GM20431 (cell line): ENCODE data around the gene AFF1.
"Not testable (repeated sequence)": the region's sequence is repeated elsewhere in the genome, so short reads cannot be mapped to it uniquely, and the experiment has no call there.

Source experiments
- in situ Hi-C: fragments of 300-500 bp; cut with MseI, MboI; formaldehyde crosslinking; loops from one replicate; pipeline ENCODE4 v1.15.0; 2020; ENCODE audit warnings: low sequenced_read_pairs; ENCODE audit not compliant: unreplicated experiment

Gene AFF1

DNA sequence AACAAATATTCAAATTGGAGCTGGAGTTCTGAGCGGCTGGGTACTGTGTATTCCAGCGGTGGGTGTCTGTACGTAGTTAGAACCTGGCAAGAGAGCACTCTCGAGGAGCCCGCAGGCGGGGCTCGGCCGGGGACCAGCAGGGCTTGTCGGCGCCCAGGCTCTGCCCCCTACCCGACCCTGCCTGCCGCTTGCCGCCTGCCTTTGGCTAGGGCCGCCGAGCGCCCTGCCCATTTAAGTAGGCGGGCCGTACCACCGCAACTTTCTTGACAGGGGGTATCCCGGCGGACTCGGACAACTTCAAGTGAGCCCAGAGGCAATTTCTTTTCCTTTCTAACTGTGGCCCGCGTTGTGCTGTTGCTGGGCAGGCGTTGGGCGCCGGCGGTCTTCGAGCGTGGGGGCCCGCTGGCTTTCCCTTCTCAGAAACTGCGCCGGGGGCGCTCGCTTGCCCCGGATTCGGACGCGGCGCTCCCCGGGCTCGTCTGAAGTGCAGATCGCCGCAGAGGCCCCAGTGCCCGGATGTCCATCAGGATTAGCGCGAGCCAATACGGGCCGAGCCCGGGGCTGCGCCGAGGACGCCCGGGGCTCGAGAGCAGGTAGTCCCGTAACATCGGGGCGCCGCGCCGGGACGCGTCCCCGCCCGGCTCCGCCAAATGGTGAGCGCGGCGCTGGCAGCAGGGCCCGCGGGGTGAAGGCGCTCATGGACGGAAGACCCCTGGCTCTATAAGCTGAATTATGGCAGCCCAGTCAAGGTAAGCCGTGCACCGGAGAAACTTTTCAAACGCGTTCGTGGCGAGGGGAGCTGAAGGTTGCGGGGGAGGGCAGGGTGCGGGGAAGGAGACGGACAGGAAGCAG lies 72.1 kb downstream of the AFF1 start:
- in situ Hi-C loops = no loop called here

DNA sequence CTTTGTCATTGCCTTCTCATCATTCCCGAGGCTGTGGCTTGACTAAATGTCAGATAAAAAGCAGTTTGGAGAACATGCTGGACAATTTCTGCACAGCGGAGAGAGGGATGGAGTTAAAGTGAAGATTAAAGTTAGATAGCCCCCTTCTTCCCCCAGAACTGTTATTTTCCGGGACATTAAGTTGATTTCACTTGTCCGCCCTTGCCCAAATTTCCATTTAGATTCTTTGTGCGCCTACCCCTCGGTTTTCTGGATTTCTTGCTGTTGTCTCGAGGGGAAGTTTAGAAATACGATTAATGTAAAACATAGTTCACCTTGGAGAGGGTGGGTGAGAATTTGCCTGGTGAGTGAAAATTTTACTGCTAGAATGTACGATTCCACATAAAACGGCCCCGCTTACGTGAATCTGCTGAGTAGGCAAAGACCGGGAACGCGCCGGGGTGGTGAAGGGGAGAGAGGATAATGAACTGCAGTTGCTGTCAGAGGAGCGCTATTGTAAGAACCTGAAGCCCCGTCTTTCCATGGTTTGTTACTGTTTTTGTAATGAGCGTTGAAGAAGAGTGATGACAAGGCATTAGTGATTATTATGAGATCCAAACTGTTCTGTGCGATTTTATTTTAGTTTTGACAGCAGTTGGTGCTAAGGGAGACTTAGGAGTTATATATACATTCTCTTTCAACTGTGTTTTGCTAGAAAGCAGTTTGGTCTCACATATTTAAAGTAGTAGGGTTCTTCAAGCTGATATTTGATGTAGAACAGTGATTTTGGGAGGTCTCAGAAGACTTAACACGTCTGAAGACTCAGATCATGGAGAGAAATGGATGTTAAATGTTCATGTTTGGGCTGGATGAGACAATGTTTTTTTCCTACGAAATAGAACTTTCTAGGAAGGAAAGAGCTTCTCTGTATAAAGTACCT lies 73.0 kb downstream of the AFF1 start:
- in situ Hi-C loops = no loop called here

DNA sequence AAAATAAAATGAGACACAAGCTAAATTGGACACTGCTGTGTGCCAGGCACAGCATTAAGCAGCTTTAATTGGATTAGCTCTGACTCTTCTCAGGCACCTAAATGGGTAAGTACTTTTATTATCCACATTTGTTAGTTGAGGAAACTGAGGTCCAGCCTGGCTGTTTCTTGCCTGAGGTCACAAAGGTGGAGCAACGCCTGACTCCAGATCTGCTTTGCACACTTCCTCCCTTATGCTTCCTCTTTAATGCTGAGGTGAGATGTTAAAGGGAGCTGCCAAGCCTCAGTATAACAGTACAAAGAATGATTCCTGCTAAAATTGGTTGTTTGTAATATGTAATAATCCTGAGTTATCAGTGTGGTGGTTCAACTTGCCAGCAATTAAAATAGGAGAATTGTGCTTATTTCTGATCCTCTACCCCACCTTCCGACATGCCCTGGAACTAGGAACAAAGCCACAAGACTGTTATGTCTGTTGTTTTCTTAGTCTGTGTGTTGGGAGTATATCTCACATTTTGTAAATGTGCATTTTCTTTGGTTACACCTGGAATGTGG lies 74.4 kb downstream of the AFF1 start:
- in situ Hi-C loops = no loop called here

DNA sequence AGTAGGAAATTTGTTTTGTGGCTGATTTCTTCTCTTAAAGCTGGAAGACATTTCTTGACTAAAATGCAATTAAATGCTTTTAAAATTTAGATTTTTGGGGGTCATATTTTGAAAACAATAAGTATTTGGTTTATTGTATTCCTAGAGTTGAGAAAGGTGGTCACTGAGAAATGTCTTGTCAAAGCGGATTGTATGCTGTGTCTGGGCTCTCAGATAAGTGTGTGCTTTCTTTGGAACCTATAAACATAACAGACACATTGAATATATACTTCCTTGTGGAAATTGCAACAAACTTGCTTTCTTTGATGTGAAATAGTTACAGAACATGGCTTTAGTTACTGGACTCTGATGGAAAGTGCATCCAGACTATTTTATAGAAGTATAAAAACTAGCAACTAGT lies 75.4 kb downstream of the AFF1 start:
- in situ Hi-C loops = no loop called here

DNA sequence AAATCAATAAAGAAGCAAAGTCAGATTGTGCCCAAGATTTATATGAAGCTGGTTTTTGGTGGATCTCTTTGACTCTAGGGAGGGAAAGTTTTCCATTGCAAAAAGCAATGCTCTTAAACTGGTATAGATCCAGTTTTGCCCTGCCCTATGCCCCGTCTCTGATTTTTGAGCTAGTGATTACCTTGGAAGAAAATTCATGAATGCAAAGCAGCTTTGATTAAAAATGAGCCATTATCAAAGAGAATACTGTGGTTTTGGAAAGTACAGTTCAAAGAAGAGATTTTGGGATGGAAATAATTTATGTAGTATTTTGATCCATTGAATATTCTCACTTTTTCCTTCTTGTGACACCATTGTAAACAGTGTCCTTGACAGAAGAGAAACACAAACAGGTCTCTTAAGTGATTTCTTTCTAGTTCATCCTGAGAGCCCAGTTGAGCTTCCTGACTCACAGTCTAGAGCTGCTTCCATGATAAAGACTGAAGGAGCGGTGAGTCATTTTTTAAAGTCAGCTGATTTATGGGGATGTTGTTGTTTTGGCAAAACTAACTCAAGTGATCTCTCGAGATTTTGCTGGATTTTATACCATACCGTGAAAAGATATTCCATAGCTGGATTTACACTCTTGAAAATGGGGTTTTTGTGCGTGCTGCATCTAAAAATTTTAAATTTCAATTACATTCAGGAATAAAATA lies 76.7 kb downstream of the AFF1 start:
- in situ Hi-C loops = no loop called here

DNA sequence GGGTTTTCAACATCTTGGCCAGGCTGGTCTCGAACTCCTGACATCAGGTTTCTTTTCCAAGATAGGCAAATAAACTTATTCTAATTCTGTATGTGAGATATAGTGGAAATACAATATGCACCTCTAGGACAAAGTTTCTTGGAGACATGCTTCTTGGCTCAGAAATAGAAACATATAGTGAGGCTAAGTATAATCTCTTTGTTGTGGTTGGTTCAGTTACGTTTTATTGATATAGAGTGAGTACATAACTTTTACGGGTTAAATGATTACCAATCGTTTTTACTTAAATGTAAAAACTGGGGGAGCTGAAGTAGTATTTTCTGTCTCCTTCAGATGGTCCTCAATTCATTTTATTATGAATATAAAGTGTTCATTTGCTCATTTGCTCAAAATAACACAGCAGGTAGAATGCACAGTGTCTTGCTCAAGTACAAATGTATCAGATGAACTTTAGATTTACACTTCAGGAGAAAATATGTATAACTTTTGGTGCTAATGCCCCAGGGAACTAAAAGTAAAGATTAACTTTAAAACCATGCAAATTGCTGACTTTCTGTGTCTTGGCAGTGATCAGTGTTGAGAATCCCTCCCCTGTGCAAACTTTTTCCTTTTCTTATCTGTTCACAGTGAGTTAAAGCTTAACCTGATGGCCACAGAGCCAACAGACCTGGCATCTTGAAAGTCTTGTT lies 77.6 kb downstream of the AFF1 start:
- in situ Hi-C loops = no loop called here

DNA sequence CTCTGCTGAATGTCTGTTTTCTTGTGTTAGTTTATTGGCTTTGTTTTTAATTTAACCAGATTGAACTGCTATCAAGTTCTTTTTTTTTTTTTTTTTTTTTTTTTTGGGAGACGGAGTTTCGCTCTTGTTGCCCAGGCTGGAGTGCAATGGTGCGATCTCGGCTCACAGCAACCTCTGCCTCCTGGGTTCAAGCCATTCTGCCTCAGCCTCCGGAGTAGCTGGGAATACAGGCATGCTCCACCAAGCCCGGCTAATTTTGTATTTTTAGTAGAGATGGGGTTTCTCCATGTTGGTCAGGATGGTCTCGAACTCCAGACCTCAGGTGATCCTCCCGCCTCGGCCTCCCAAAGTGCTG lies 78.1 kb downstream of the AFF1 start:
- in situ Hi-C loops = not testable (repeated sequence)

DNA sequence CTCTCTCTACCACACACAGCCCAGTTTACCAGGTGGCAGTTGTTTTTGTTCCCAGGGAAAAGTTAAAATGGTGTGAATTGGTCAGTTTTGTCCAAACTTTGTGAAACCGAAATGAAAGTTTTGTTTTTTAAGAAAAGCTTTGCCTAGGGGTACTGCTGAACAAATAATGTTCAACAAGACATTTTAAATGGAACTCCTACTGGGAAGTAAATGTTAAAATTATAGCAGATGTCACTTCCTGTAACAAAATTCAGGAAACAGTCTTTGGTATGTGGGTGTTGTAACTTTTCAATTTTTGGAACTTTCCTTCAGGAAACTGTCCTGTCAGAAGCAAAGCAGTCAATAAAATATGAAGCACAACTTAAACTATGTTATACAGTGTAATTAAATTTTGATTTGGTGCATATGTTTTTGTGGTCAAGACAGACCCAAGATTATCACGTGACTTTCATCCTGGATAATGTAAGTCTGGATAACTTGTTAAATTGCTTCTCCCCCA lies 79.5 kb downstream of the AFF1 start:
- in situ Hi-C loops = no loop called here

DNA sequence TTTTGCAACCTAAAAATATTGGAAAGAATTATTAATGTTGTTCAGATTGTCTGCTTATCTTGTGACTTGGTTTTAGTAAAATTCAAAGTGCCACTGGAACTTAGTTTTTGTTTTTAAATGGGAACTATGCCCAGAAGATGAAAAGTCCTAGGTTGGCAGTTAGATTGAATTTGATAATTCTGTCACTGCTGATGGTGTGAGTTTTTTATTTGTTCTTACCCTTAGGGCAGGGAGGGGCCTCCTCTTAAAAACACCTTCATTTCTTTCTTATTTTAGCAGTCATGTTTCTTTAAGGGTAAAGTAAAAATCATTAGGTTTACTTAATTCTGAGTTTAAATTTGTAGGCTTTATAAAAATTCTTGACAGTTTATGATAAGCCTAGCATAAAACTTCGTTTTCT lies 80.6 kb downstream of the AFF1 start:
- in situ Hi-C loops = no loop called here

DNA sequence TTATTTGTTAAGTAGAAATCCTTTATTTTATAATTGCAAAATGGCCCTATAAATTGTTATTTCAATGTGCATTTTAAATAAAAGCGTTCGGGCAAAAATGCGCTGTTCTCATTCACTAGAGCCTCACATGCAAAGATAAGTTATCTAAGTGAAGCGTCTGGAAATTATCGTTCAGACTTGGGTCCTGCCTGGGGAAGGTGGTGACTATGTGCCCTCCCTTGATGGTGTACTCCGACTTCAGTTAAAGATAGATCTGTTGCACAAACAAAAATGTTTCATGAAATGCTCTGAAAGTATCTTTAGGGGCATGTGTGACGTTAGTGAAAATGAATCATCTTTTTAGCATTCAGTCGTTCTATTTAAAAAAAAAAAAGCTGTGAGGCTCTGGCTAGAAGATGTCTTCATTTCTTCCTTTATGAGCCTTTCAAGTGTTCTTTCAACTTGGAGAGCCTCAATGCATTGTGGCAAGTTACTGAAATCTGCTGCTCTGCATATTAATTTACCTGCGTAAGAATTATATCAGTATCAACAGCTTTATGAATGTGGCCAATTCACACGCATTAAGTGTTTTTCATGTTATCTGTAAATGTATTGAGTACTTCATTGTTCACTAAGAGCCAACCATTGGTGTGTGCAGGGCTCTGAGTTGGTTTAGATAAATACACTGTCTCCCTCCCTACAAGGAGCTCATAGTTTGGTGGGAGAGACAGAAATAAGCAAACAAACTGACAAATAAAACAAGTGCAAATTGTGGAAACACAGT lies 83.0 kb downstream of the AFF1 start:
- in situ Hi-C loops = no loop called here

DNA sequence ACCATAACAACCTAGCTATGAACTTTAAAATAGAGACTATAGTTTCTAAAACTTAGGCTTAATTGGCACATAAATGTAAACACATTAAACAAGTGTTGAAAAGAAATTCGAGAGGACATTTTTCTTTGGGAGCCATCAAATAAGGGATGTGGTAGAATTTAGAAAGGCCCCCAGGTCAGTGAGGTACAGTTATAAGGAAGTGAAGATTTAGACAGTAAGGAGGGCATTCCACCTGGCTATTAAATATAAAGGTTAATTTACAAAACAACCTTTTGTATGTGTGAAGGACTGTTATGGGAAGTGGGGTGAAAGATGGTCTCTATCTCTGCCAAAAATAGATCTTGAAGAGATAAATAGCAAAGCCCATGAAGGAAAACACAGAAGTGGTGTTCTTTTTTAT lies 83.9 kb downstream of the AFF1 start:
- in situ Hi-C loops = no loop called here

DNA sequence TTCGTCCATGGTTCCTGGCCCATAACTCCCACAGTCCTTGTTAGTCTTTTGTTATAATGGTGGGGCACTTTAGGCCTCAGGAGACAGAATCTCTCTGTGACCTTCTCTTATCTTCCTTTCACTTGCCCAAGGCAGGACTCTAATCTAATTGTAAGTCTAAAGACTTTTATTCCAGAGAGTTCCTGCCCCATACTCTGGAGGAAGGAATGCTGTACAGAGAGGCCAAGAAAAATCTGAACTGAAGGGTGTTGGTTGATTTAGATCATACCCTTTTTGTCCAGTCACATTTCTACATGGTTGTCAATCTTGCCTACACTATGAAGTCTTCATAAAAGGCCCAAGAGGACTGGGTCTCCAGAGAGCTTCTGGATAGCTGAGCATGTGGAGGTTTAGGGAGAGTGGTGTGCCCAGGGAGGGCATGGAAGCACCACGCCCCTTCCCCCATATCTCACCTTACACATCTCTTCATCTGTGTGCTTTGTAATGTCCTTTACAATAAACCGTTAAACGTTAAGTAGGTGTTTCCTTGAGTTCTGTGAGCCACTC lies 84.5 kb downstream of the AFF1 start:
- in situ Hi-C loops = no loop called here

DNA sequence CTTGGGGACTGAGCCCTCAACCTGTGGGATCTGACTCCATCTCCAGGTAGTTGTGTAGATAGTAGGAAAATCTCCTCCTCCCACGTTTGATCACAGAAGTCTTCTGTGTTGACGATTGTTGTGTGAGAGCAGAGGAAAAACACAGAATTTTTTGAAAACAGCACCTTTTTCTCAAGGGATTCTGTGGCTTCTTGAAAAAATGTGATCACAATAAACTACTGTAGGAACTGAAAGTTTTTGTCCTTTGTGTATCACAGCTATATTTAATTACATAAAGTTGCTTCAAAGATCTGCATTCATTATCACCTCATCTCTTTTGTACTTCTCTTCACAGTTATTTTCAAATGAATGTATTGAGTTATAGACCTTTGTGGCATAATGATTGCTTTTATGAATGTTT lies 85.1 kb downstream of the AFF1 start:
- in situ Hi-C loops = no loop called here

DNA sequence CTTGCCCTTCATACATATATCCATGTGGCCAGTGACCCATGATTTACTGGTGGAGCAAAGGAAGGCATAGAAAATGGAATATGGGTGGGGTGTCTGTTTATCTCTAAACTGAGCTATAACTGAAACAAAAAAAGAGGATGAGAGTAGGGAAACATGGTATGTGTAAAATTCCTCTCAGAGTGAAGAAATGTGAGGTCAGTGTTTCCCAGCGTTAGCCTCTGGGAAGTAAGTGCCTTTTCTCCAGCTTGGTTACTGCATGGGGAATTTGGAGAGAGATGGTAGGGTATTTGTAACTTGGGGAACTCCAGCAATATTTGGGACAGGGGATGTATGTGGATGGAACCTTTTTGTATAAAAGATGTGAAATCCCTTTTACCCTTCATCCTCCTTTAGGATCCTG lies 89.4 kb downstream of the AFF1 start:
- in situ Hi-C loops = no loop called here

DNA sequence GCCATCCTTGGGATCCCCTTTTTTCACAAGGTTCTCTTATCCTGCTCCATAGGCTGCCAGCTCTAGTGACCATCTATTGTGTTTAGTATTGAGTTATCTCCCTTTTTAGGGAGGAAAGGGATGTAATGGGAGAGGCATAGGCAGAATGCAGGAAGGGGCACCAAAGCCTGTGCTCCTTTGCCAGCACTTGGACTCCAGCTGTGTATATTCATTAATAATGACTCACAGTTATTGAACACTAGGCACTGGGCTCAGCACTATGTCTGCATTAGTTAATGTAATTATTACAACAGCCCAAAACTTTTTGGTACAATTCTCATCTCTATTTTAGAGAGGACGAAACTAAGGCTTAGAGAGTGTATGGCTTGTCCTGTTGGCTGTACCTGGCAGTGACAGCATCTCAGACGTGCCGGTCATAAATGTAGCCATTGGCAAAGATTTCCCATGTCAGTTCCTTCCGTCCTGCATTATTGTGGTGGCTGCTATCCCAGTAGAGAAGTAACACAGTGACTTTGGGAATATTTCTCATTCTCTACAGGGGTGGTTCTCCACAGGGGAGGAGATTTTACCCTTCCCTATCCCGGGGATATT lies 90.3 kb downstream of the AFF1 start:
- in situ Hi-C loops = no loop called here

DNA sequence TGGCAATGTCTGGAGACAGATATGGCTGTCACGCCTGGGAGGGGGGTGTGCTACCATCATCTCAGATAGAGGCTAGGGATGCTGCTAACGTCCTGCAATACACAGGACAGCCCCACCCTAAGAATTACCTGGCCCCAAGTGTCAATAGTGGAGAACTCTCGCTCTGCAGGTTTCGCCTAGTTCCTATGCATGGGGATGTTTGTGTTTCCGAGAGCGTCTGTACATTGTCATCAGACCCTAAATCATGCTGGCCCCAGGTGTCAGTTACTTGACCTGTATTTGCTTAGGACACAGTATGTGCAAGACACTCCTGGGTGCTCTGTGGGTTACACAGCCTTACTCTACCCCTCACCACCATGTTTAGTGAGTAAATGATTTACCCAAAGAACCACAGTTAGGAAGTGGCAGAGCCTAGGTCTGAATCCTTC lies 90.8 kb downstream of the AFF1 start:
- in situ Hi-C loops = no loop called here

DNA sequence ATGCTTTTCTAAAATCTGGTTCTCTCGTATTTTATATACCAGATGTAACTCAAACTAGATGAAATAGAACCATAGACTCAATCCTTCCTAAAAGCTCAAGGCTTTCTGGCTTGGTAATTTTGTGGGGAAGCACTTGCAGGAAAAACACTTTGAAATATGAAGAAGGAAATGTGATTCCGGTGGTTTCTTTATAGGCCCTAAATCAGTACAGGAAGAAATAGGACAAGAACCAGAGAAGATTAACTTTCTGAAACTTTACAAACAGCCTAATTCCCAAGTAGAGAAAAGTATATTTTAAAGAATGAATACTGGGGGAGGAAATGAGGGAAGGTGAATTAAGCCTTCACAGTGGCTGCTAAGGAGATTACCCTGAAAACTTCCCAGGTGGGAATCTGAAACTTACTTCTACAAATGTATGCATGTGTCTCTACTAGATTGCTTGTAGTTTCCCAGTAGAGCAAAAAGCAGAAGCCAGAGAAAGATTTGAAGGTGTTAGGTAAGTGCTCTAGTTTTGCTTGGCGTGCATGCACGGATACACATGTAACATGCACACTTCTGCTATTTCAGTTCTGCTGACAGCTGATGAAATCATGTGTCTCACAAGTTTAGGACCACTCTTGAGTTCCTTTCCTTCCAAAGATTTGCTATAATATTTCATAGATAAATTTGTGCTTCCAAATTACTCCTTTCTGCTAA lies 92.1 kb downstream of the AFF1 start:
- in situ Hi-C loops = no loop called here

DNA sequence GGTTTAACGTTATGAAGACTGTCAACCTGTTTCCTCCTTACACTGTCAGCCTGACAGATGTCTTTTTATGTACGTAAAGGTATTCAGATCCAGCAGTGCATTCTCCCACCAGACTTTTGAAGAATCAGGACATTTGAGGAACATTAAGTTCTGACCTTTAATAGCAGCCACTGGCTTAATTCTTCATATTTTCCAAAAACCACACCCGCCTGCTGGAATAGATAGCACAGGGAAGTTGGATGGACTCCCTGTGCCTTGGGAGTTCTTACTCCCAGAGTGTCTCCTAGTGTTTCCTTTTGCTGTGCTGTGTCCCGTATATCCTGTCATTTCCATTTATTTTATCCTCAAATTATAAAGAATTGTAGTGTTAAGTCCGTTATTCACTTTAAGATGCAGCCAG lies 94.5 kb downstream of the AFF1 start:
- in situ Hi-C loops = no loop called here
